Endothelial cell of umbilical vein (primary cell): Measurements from ENCODE around the gene TXNRD1. TPM values are rescaled to one million over a fixed set of nuclear protein-coding genes. Genes with fewer than 3 reads are reported as not detected.

Source experiments
- BruUV-seq: library from RNA; stranded (reverse); fragments of 400-500 nt; replicated peaks from 2 replicates; lab custom pipeline; 2021; lab: Mats Ljungman, UMichigan
- CTCF ChIA-PET: fragments of 300-600, 350-600 bp; sonication (Branson Sonifier 250); formaldehyde crosslinking; loops from one replicate; lab custom pipeline; 2021; ENCODE audit warnings: antibody characterized with exemption, inconsistent platforms; lab: Charles Lee
- POLR2A ChIA-PET: fragments of 300-600, 350-600 bp; sonication (Branson Sonifier 250); formaldehyde crosslinking; loops from one replicate; lab custom pipeline; 2021; ENCODE audit warnings: antibody characterized with exemption, inconsistent platforms; lab: Charles Lee
- DNase-seq: peaks from one replicate; pipeline ENCODE4 v3.0.0-alpha.2; 2011; ENCODE audit warnings: low read depth, low spot score
- FAIRE-seq: peaks from 2 replicates; lab custom pipeline; 2011; peaks lifted over from hg19 to GRCh38; lab: Jason Lieb, UNC
- H2AFZ ChIP-seq: 2 replicates; pipeline ENCODE4 v1.6.0; 2012; ENCODE audit warnings: low read depth, low read length, control low read depth, inconsistent platforms
- H3K27ac ChIP-seq: 2 replicates; pipeline ENCODE4 v1.5.1; 2011; ENCODE audit warnings: low read depth, mild to moderate bottlenecking, control low read depth, low read length, moderate library complexity; ENCODE audit not compliant: insufficient read depth
- H3K27me3 ChIP-seq, 2 experiments: 2 replicates each; pipeline versions ENCODE4 v1.6.0 to v1.6.1; 2011; ENCODE audit warnings: low read length in 2 of 2, mixed read lengths in 1 of 2; ENCODE audit not compliant: control insufficient read depth in 2 of 2, insufficient read depth in 2 of 2
- H3K36me3 ChIP-seq, 2 experiments: 2 replicates in 1 of 2; 3 replicates in 1 of 2; pipeline ENCODE4 v1.5.1; 2011; ENCODE audit warnings: low read length in 2 of 2, mild to moderate bottlenecking in 1 of 2, moderate library complexity in 1 of 2; ENCODE audit not compliant: control insufficient read depth in 2 of 2, insufficient read depth in 2 of 2; ENCODE audit errors: extremely low read depth in 1 of 2
- H3K4me1 ChIP-seq: 3 replicates; pipeline ENCODE4 v1.5.1; 2011; ENCODE audit warnings: mild to moderate bottlenecking, low read length; ENCODE audit not compliant: control insufficient read depth, insufficient read depth; ENCODE audit errors: extremely low read depth
- H3K4me2 ChIP-seq: 2 replicates; pipeline ENCODE4 v1.6.1; 2011; ENCODE audit warnings: low read length, control low read depth, mixed read lengths; ENCODE audit not compliant: insufficient read depth
- H3K4me3 ChIP-seq, 3 experiments: fragments of 200-600 bp in 1 of 3; sonication (generic), shearing (Covaris generic) in 1 of 3; replicated peaks in 1 of 3; 2 replicates each; pipeline ENCODE4 v1.5.1; 2011 to 2016; ENCODE audit warnings: control low read depth in 3 of 3, low read length in 3 of 3, mild to moderate bottlenecking in 2 of 3, inconsistent platforms in 1 of 3, low read depth in 1 of 3, moderate library complexity in 1 of 3; ENCODE audit not compliant: insufficient read depth in 1 of 3
- H3K79me2 ChIP-seq: 2 replicates; pipeline ENCODE4 v1.6.0; 2012; ENCODE audit warnings: low read length, inconsistent platforms; ENCODE audit not compliant: control insufficient read depth, insufficient read depth
- H3K9ac ChIP-seq: replicated peaks from 2 replicates; pipeline ENCODE3; 2011; ENCODE audit warnings: low read length, control low read depth; ENCODE audit not compliant: insufficient read depth; ENCODE audit errors: extremely low read depth
- H3K9me1 ChIP-seq: replicated peaks from 3 replicates; pipeline ENCODE4 v1.6.0; 2011; ENCODE audit warnings: mild to moderate bottlenecking, low read length; ENCODE audit not compliant: control insufficient read depth, insufficient read depth; ENCODE audit errors: extremely low read depth
- H3K9me3 ChIP-seq: replicated peaks from 2 replicates; pipeline ENCODE4 v1.5.1; 2012; ENCODE audit warnings: low read length, inconsistent platforms; ENCODE audit not compliant: control insufficient read depth, insufficient read depth
- H4K20me1 ChIP-seq: replicated peaks from 2 replicates; pipeline ENCODE3; 2011; ENCODE audit warnings: mild to moderate bottlenecking, low read length; ENCODE audit not compliant: control insufficient read depth, insufficient read depth; ENCODE audit errors: extremely low read depth
- CTCF ChIP-seq, 2 donors: IDR thresholded peaks; 1 replicate in 1 of 2; 2 replicates in 1 of 2; pipeline ENCODE4 v1.5.1; 2011; ENCODE audit warnings: low read length in 2 of 2, mild to moderate bottlenecking in 2 of 2, moderate library complexity in 2 of 2, control low read depth in 1 of 2, inconsistent platforms in 1 of 2, low read depth in 1 of 2; ENCODE audit not compliant: insufficient read depth in 1 of 2; ENCODE audit errors: extremely low read depth in 1 of 2
- EZH2 ChIP-seq: IDR thresholded peaks from 2 replicates; pipeline ENCODE4 v1.6.1; 2012; ENCODE audit warnings: borderline replicate concordance, low read depth, mild to moderate bottlenecking, moderate library complexity, low read length, inconsistent platforms; ENCODE audit not compliant: severe bottlenecking
- FOS ChIP-seq: IDR thresholded peaks from 2 replicates; pipeline ENCODE4 v1.6.1; 2011; ENCODE audit warnings: mild to moderate bottlenecking, low read length, moderate library complexity, borderline replicate concordance; ENCODE audit not compliant: insufficient read depth
- GATA2 ChIP-seq: IDR thresholded peaks from 2 replicates; pipeline ENCODE4 v1.7.0; 2011; ENCODE audit warnings: low read depth, mild to moderate bottlenecking, moderate library complexity, mixed read lengths, low read length; ENCODE audit not compliant: insufficient read length, insufficient read depth
- JUN ChIP-seq: IDR thresholded peaks from 2 replicates; pipeline ENCODE4 v1.6.1; 2011; ENCODE audit warnings: borderline replicate concordance, low read depth; ENCODE audit not compliant: insufficient read length, insufficient read depth
- MAX ChIP-seq: IDR thresholded peaks from 2 replicates; pipeline ENCODE4 v1.6.1; 2011; ENCODE audit not compliant: insufficient read depth, insufficient read length
- MYC ChIP-seq: IDR thresholded peaks from one replicate; pipeline ENCODE4 v1.6.1; 2011; ENCODE audit warnings: mild to moderate bottlenecking, low read depth, low read length
- POLR2A ChIP-seq: IDR thresholded peaks from 2 replicates; pipeline ENCODE4 v1.6.1; 2012; ENCODE audit warnings: low read depth, mild to moderate bottlenecking, control low read depth, low read length
- POLR2AphosphoS5 ChIP-seq: IDR thresholded peaks from 2 replicates; pipeline ENCODE4 v1.6.1; 2012; ENCODE audit warnings: low read depth, mild to moderate bottlenecking, control low read depth, low read length, moderate library complexity; ENCODE audit not compliant: insufficient read depth
- dilution Hi-C: fragments of 300-500 bp; cut with MboI; formaldehyde crosslinking; loops from one replicate; pipeline ENCODE4 v1.15.0; 2019; ENCODE audit warnings: low sequenced_read_pairs; ENCODE audit not compliant: extremely low pct_ligation_motif_present
- intact Hi-C: fragments of 100-400 bp; cut with micrococcal nuclease; formaldehyde crosslinking; loops from one replicate; pipeline ENCODE4 v1.10.0; 2022
- polyA plus RNA-seq, 4 experiments: library from polyadenylated mRNA; depleted of rRNA in 3 of 4; stranded (reverse) in 3 of 4; unstranded in 1 of 4; fragments of >200 nt; gene quantifications; 2 replicates each; pipeline versions ENCODE4 v1.2.1 to v1.2.3, GENCODE V29; 2011 to 2012; ENCODE audit warnings: missing spikeins in 1 of 4
- total RNA-seq: library from RNA; stranded (reverse); gene quantifications from 2 replicates; pipeline ENCODE4 v1.2.3, GENCODE V29; 2021

TXNRD1 gene
- total and polyA plus RNA-seq, 2 donors (not counting 3 experiments of a cell fraction or from before 2014, with no cell fraction given), result 309 to 566 TPM

DNA sequence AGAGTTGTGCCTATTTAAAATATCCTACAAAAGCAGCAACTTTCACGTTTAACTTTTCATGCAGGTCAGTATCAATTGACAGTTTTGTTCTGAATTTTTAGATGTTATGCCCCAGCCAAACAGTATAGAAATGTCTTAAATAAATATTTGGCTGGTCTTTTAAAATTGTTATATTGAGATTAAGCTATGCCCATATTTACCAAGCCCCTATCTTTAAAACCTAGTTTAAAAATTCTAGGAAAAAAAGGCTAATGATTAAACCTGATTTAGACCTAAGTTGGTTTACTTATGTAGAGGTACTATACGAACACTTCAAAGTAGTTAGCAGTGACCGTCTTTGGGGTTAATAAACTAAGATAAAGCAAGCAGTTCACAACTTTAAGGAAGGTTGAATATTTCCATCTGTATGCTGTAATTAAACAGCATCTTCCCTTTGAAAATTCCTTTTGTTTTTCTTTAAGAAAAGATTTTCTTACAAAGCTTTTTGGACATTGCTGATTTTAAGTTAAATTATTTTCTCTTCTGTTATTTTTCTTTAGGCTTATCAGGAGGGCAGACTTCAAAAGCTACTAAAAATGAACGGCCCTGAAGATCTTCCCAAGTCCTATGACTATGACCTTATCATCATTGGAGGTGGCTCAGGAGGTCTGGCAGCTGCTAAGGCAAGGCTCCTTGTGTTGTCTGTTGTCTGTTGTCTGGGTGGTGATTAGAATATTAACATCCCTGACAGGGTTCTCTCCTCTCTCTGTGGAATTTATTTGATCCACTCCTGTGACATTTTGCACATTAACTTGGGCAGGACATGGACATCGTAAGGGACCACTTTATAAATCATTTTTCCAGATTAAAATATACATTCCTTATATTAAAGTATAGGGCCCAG lies 95.4 kb downstream of the TXNRD1 start:
- no TSS peak for BruUV-seq
- no peak for DNase-seq
- CTCF ChIA-PET, result interaction anchor here (0.6 kb wide), 1 partner anchor 11 kb away, joined by 3 read pairs; no protein-coding TSS in a partner anchor
- H3K27ac ChIP-seq, result no peak overlapping the region
- POLR2A ChIA-PET, result no interaction called here
- dilution Hi-C loops, result no loop called here
- H3K4me1 ChIP-seq, result peaks cover 18% of the 10 kb centered on the region
- H3K27me3 ChIP-seq, result no peaks in the 10 kb centered on the region
- no peaks in the 10 kb centered on the region for H3K9me1 ChIP-seq
- intact Hi-C loops, result no loop called here
- H4K20me1 ChIP-seq, result peaks cover 25% of the 10 kb centered on the region
- H3K79me2 ChIP-seq, result peaks cover 99% of the 10 kb centered on the region
- no peaks in the 10 kb centered on the region for H3K9me3 ChIP-seq
- H2AFZ ChIP-seq, result no peak overlapping the region
- no peak overlapping the region for H3K4me3 ChIP-seq
- peaks cover 22 to 52% of the 10 kb centered on the region in 2 experiments for H3K36me3 ChIP-seq
- no peak for FAIRE-seq
- H3K4me2 ChIP-seq, result no peak overlapping the region
- no peak overlapping the region for H3K9ac ChIP-seq
- no peak for TF ChIP-seq JUN
- TF ChIP-seq POLR2A, result no peak
- TF ChIP-seq CTCF (IDR thresholded peaks at IDR 0.05; ENCODE audit: extremely low read depth in 1 of 2, insufficient read depth in 1 of 2, low read depth in 1 of 2, low read length in 2 of 2), result no peak
- no peak for TF ChIP-seq GATA2
- TF ChIP-seq POLR2AphosphoS5, result no peak
- TF ChIP-seq FOS, result no peak
- TF ChIP-seq MYC, result no peak
- no peak for TF ChIP-seq EZH2
- no peak for TF ChIP-seq MAX
